CD4-positive, alpha-beta T cell treated with Interleukin-17A for 1 hour (primary cell): ENCODE data around the gene ADCK2.
"Not testable (repeated sequence)": the region's sequence is repeated elsewhere in the genome, so short reads cannot be mapped to it uniquely, and the experiment has no call there.

ENCODE experiments used
- DNase-seq: peaks from one replicate; pipeline ENCODE4 v3.0.0-alpha.2; 2020

Gene ADCK2, protein sequence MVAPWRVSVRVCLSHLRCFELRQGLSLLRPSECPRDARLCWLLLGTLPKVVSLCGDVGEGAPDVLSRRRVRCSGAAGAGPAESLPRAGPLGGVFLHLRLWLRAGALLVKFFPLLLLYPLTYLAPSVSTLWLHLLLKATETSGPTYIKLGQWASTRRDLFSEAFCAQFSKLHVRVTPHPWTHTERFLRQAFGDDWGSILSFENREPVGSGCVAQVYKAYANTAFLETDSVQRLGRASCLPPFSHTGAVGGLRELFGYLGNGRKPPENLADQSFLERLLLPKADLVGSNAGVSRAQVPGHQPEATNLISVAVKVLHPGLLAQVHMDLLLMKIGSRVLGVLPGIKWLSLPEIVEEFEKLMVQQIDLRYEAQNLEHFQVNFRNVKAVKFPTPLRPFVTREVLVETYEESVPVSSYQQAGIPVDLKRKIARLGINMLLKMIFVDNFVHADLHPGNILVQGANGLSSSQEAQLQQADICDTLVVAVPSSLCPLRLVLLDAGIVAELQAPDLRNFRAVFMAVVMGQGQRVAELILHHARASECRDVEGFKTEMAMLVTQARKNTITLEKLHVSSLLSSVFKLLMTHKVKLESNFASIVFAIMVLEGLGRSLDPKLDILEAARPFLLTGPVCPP

DNA sequence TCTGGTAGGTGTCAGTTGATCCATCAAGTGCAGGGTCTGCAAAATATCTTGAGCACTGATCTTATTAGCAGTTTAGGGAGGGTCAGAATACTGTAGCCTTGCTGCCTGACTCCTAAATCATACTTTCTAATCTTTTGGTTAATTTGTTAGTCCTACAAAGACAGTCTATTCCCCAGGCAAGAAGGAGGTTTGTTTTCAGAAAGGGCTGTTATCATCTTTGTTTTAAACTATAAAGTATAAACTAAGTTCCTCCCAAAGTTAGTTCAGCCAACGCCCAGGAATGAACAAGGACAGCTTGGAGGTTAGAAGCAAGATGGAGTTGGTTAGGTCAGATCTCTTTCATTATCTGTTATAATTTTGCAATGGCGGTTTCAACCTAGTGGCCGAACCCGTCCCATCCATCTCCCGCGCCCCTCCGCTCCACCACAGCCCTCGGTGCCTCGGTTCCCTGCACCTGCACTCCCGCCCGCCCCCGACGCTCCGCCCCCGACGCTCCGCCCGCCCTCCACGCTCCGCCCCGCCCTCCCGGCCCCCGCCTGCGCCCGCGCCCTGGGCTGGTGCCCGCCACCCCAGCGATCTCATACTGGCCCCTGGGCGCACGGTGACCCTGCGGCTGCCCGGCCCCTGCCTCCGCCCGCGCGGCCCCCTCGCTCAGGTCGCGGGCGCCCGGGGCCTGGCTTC lies at the start of gene ADCK2:
Gene ADCK2, plus strand, starts transcription at position 564 of the 681 bp plus-strand sequence. CDS start 386 bp downstream, outside the sequence.
- peak; percentile 66 for DNase-seq

DNA sequence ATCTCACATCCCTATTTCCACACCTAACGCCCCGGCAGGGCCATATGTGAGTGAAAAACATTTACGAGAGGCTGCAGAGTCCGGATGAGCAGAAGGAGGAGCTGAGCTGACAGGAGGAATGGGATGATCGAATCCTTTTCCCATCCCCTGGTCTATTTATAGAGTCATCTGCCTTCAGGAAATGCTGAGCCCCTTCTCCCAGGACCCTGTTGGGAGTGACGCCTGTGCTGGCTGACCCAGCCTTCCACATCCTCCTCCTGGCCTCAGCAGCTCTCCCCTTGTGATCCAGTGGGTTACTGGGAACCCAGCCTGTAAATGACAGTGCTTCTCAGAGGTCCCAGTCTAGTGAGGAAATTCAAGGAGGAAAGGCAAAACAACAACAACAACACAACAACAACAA lies 48.8 kb upstream of the ADCK2 start:
- DNase-seq = no peak

DNA sequence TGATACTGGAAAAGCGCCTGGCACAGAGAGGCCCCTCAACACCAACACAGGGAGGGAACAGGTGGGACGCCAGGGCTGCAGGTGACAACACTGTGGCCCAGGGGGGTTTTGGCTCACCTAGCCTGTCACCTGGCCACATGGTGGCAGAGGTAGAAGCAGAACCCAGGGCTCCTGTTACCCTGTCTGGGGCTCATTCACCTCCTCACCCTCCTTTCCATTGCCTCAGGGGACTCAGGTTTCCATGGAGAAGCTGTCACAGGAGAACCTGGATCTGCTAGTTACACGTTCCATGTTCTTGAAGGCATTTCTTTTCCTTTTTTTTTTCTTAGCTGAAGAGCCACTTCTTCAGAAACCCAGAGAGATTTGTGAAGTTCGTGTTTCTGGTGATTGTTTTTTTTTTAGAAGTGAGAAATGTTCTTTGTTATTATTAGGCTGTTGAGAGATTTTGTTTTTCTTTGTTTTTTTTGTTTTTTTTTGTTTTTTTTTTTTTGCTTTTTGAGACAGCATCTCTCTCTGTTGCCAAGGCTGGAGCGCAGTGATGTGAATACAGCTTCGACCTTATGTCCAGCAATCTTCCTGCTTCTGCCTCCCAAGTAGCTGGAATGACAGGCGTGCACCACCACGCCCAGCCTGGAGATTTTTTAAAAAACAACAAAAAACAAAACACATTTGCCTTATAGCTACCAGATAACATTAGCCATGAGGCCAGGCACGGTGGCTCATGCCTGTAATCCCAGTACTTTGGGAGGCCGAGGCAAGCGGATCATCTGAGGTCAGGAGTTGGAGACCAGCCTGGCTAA lies 48.2 kb upstream of the ADCK2 start:
- no peak for DNase-seq

DNA sequence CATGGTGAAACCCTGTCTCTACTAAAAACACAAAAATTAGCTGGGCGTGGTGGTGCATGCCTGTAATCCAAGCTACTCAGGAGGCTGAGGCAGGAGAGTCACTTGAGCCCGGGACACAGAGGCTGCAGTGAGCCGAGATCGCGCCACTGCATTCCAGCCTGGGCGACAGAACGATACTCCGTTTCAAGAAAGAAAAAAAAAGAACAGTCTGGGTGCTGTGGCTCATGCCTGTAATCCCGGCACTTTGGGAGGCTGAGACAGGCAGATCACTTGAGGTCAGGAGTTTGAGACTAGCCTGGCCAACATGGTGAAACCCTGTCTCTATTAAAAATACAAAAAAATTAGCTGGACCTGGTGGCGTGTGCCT lies 47.6 kb upstream of the ADCK2 start:
- DNase-seq = not testable (repeated sequence)

DNA sequence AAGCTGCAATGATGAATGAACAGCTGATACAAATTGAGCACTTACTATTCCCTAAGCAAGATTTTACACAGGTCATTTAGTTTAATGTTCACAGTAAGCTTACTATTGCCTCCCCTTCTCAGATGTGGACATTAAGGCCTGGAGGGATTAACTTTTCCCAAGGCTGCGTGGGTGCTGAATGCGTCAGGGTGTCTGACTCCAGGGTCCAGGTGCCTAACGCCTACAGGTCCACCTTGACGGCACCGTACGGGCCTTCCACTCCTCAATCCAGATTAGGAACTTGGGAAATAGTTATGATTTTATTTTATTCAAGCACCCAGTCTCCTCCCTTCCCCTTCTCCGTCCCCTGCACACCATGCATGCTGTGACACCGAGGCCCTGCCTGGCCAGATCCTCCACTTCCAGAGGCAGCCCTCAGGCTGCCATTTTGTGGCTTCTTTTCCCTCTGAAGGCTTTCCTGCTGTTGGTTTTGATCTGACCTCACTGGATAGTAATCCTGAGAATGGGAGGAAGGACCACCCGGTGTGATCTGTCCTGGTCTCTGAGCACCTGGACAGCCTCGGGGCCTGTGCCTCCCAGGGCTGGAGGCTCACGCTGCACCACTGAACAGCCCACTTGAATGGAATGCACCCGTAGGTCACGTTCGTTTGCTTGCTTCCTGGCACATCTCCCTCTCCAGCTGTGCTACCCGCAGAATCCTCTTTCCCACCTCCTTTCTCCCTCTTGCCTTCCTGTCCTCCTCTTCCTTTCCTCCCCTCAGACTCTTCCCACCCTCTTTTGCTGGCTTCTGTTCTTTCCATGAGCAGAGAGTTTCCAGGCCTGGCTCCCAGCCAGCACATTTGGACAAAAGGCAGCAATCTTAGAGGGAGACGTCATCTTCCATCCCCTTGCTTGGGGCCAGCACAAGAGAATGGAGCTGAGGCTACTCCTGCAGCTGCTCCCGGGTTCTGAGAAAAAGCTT lies 46.6 kb upstream of the ADCK2 start:
- no peak for DNase-seq

DNA sequence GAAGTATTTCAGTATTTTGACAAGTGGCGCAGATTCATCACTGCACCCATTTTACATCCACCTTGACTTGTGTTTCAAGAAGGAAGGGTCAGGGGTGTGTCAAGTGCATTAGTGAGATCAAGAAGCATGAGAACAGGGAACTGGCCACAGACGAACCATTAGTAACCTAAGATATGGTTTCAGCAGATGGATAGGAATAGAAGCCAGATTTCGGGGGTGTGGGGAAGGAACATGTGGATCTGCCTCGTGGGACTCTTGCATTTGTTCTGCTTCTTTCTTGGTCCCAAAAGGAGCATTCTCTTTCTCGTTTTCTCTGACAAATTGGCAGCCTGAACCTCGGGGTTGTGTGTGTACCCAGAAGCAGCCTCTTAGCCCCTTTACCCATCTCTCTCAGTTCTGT lies 41.7 kb upstream of the ADCK2 start:
- DNase-seq = no peak

DNA sequence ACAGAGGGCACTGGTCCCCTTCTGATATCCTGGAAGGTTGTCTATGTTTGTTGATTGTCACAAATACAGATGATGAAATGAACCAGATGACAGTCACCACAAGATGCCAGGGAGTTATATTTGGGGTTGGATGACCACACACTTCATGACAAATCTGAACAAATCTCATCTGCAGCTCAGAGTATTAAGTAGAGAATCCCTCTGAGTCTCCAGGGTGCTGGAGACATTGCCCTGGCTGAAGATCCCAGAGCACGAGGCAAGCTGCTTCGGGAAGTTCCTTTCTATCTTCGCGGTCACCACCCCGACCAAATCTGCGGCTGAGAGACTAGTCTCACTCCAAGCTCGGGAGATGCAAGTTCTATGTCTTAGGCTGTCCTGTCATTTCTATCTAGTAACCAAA lies 41.1 kb upstream of the ADCK2 start:
- DNase-seq = no peak

DNA sequence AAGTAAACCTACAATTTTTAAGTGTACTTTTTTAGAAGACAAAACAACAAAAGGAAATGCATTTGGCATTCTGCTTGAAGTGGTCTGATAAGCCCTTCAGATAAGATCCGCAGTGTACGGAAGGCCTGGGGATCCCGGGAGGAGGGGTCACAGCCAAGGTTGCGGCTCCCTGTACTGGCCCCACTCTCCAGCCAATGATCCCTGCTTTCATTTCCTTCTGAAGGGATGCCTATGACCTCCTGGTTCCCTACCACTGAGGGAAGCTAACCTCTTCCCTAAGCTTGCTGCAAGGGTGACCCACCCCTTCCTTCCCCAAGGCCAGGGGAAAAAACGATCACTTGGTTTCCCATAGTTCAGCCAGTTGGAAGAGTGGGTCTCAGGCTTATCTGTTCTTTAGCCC lies 37.4 kb upstream of the ADCK2 start:
- no peak for DNase-seq

DNA sequence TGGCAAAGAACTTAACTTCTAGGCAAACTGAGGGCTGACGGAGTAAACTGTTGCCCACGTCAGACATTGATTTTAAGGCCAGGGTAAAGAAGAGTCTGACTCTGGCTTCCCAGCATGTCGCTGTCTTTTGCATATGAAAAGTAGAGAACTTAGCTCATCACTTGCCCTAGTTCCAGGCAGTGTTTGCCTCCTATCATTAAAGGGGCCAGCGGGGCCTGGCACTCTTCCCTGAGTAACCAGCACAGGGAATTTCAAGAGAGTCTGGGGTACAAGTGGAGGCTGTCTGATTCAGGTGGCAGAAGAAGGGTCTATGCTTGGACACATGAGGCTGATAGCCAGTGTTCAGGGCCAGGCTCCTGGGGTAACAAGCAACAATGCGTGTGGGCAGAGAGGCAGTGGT lies 36.9 kb upstream of the ADCK2 start:
- DNase-seq = no peak

DNA sequence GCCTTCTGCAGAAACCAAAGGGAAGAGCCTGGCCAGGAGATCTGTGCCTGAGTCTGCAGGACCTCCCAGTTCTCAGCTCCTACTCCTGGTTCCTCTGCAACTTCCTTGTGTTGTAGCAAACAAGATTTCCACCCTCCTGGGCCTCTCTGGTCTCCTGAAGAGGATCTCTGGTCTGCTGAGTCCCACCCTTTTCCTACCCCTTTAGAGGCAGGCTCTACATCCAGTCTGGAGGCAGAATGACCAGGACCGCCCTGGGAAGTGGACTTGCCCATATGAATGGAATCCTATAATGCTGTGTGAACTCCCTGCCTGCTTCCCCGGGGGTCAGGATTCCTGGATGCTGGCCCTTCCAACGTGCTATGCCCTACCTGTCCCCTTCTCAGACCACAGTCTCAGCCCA lies 35.3 kb upstream of the ADCK2 start:
- DNase-seq = no peak

DNA sequence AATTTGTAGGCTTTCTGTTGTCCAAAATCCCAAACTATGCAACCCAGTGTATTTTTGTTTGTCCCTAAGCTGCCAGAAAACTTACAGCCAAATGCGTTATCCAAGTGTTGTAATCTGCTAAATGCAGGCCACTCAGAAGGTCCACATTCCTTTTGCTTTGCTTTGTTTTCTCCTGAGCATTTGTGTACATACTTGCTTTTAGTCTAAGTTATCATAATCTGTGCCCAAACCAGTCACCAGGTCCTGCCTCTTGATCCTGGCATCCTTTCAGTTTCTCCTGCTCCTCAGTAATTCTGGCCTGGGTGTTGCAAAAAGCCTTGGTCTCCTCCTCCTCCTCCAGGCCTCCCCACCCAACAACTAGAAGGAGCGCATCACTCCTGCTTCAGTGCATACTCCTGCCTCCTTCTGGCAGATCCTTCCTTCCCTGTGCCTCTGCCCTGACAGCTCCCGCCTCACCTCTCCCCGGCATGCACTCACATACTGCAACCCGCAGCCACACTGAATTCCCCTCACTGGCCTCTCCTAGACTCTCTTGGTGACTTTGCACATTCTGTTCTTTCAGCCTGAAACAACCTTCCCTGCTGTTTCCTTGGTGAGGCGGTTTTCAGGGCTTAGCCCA lies 34.5 kb upstream of the ADCK2 start:
- no peak for DNase-seq

DNA sequence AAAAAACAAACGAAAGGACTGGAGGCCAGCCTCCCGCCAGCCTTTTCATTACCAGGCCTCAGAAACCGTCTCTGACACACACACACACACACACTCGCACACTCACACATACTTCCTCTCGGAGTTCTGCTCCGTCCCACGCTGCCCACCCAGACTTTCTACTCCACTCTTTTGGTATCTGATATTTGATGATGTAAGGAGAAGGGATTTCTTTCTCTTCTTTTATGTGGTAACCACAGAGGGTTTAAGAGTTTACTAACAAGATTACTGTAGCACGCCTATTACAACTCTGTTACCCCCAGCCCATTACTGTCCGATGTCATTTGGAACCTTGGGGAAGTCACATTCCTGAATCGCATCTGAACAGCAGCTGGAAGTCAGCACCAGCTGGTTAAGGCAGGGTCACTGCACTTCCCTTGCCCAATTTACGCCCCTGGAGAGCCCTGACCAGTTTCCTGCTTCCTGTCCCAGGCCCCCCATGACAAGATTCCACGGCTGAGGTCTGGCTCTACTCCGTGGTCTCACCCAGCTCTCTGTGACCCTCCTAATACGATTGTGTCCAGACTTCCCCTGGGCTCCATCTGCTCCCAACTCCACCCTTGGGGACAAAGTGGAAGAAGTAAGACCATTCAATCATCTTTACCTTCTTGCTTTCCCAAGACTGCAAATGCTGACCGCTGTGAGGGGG lies 33.2 kb upstream of the ADCK2 start:
- no peak for DNase-seq

DNA sequence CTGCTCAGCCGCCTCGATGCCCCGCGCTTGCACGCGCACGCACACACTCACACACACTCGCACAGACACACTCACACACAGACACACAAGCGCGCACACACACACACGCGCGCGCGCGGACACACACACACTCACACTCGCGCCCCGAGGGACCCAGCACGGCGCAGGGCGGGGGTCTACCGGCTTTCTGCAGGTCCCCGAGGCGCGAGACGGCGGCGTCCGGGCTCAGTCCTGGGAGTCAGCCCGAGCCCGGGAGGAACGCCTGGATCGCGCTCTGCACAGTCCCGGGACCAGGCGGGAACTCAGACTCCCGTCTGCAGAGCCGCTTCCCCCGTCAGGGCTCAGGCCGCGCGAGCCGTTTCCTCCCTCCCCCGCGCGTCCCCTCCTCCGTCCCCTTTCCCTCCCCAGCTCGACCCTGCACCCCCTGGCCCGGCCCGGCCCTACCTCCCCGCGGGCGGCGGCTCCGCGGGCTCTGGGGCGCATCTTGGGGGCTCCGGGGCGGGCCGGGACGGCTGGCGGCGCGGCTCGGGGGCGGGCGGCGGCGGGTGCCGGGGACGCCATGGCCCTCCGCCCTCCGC lies 32.6 kb upstream of the ADCK2 start:
- no peak for DNase-seq

DNA sequence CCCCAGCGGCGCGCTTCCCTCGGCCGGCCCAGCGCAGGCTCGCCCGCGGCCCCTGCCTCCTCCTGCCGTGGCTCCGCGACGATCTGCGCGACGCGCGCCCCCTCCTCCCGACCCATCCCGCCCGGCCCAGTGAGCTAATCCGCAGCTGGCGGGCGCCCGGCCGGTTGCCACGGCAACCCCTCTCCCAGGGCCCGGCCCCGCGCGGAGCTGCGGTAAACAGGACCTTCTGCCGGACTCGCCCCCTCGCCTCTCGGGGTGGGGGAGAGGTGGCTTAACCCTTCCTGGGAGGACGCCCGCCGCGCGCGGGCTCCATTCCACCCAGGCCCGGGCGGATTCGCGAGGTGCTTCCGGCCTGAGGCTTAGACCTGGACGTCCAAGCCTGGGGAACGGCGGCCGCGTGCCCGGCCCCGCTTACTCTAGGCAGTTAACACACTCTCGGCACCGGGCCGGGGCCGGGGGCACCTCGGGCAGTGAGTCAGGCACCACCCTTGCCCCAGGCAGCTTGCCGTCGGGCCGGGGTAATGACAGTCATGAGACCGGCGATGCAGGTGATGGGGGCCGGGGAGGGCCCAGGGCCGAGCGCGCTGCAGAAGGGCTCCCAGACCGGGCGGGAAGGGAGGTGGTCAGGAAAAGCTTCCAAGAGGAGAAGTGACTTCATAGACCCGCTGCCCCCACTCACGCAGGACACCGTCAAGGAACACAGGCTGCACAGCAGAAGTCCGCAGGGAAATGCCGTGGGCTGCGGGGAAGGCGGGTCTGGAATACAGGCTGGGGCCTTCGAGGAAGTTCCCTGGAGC lies 31.8 kb upstream of the ADCK2 start, which contains the start of gene DENND2A:
Gene DENND2A, minus strand, starts transcription at position 87 of the 797 bp plus-strand sequence. CDS start 38,416 bp downstream, outside the sequence.
- DNase-seq = no peak

DNA sequence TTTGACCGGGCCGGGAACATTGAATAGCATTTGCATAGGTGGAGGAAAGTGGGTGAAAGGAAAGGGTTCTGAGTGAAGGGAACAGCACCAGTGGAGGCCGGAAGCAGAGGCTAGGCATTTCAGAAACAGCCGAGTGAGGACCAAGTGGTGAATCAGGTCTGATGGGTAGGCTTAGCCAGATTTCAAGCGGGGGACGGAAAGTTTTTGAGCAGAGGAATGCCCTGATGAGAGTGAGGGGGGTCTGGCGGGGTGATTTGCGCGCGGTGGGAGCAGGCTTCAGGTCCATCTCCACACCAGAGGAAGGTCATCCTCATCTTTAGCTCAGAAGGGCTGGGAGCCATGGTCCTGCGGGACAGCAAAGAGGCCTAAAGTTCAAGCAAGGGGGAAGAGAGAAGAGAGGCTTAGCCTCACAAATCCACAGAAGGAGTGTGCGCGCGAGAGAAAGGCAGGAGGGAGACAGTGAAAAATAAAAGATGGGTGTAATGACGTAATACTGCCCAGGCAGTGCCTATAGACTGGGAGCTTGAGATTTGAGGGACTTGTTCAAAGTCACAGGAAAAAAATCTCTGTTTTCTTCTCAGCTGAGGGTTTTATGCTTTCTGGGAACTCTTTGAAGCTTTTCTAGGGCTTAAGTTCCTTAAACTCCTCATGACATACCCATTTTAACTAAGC lies 31.1 kb upstream of the ADCK2 start:
- no peak for DNase-seq

DNA sequence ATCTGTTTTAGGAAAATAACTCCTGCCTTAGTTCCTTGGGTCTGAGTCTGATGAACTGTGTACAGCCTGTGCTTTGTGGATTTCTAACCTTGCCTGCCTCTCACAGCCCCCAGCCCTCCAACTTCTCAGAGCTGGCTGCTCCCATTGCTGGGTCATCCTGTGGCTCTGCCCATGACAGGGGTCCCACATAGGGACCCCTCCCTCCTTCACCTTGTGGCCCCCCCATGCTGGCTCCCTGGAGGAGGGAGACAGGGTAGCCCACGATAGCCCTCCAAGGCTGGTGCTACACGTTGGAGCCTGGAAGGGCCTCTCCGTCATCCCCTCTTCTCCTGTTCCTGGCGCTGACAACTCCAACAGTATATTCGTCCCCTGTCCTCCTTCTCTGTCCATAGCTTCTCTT lies 29.3 kb upstream of the ADCK2 start:
- DNase-seq = no peak

DNA sequence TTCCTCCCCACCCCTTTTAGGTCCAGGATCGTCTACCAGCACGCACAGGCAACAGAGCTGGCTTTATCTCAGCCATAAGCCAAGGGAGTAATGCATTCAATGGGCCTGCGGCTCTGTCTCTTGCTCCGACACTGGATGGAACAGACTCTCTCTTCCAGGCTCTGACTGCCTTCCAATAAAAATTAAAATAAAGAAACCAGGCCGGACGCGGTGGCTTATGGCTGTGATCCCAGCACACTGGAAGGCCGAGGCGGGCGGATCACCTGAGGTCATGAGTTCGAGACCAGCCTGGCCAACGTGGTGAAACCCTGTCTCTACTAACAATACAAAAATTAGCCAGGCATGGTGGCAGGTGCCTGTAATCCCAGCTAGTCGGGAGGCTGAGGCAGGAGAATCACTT lies 28.0 kb upstream of the ADCK2 start:
- not testable (repeated sequence) for DNase-seq

DNA sequence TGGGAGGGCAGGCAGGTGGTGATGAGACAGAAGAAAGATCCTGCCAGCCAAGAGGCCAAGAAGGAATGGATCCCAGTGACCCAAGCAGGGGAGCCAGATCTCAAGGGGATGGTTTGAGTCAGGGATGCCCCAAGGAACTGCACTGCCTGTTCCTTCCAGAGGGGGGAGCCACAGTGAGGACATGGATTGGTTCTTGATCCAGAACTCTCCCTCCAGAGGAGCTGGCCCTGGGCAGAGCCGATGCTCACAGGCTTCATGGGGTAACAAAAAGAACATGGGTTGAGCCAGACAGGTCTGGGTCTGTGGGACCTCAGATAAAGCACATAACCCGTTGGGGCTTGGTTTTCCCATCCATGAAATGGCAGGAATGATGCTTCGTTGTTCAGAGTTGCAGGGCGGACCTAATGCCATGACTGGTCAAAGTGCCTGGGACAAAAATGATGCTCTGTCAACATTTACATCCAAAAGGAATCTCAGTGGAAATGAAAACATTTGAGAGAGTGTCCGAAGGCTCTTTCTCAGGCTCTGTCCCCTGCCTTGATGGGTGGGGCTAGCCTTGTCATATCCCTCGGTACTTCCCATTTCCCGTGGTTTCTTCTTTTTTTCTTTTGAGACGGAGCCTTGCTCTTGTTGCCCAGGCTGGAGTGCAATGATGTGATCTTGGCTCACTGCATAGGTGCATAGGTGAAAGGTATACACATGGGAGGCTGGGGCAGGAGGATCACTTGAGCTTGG lies 27.4 kb upstream of the ADCK2 start:
- DNase-seq = no peak
